DND-41 (cell line): ENCODE data around the gene COL25A1.

Source experiments
- ATAC-seq: fragments of 200-7000 bp; cut with Tn5 transposase; 3 replicates; pipeline ENCODE4 v1.9.1; 2021; ENCODE audit warnings: low read depth; ENCODE audit not compliant: insufficient read depth
- DNase-seq: peaks from one replicate; pipeline ENCODE4 v3.0.0-alpha.2; 2020
- H2AFZ ChIP-seq: 2 replicates; pipeline ENCODE4 v1.6.0; 2012; ENCODE audit warnings: low read depth, low read length
- H3K27ac ChIP-seq: 2 replicates; pipeline ENCODE4 v1.5.1; 2012; ENCODE audit warnings: low read length, inconsistent platforms
- H3K27me3 ChIP-seq: fragments of 200-600 bp; sonication (generic); 2 replicates; pipeline ENCODE4 v1.6.0; 2012; ENCODE audit warnings: low read length, mild to moderate bottlenecking, inconsistent platforms; ENCODE audit not compliant: insufficient read depth, poor library complexity
- H3K36me3 ChIP-seq: 2 replicates; pipeline ENCODE4 v1.5.1; 2012; ENCODE audit warnings: low read length, inconsistent platforms; ENCODE audit not compliant: insufficient read depth
- H3K4me1 ChIP-seq: 2 replicates; pipeline ENCODE4 v1.5.1; 2012; ENCODE audit warnings: mild to moderate bottlenecking, low read length; ENCODE audit not compliant: insufficient read depth
- H3K4me2 ChIP-seq: 2 replicates; pipeline ENCODE4 v1.6.0; 2012; ENCODE audit warnings: mild to moderate bottlenecking, moderate library complexity, low read length, inconsistent platforms; ENCODE audit not compliant: insufficient read depth
- H3K4me3 ChIP-seq, 2 experiments: fragments of 200-600 bp in 1 of 2; shearing (Covaris generic) in 1 of 2; 2 replicates each; pipeline ENCODE4 v1.5.1; 2012 to 2016; ENCODE audit warnings: inconsistent platforms in 2 of 2, low read length in 2 of 2, mild to moderate bottlenecking in 2 of 2, low read depth in 1 of 2, moderate library complexity in 1 of 2
- H3K79me2 ChIP-seq: 2 replicates; pipeline ENCODE4 v1.6.0; 2012; ENCODE audit warnings: low read length, inconsistent platforms; ENCODE audit not compliant: insufficient read depth
- H3K9ac ChIP-seq: 2 replicates; pipeline ENCODE4 v1.6.0; 2012; ENCODE audit warnings: low read depth, mild to moderate bottlenecking, inconsistent platforms, low read length, moderate library complexity
- H3K9me3 ChIP-seq: 2 replicates; pipeline ENCODE4 v1.5.1; 2012; ENCODE audit warnings: low read length, moderate library complexity, mild to moderate bottlenecking, inconsistent platforms; ENCODE audit not compliant: insufficient read depth, severe bottlenecking
- H4K20me1 ChIP-seq: 2 replicates; pipeline ENCODE4 v1.6.0; 2012; ENCODE audit warnings: low read length; ENCODE audit not compliant: insufficient read depth
- EZH2 ChIP-seq: IDR thresholded peaks from 3 replicates; pipeline ENCODE4 v1.6.1; 2012; ENCODE audit warnings: borderline replicate concordance, low read depth, mild to moderate bottlenecking, moderate library complexity, low read length, inconsistent platforms; ENCODE audit not compliant: severe bottlenecking
- TF ChIP-seq, protein P1 (sequence below): IDR thresholded peaks from 2 replicates; pipeline ENCODE4 v1.5.1; 2012; ENCODE audit warnings: borderline replicate concordance, low read length, moderate library complexity, mild to moderate bottlenecking; ENCODE audit not compliant: poor library complexity, severe bottlenecking; ENCODE audit errors: extremely low read depth

Gene COL25A1

DNA sequence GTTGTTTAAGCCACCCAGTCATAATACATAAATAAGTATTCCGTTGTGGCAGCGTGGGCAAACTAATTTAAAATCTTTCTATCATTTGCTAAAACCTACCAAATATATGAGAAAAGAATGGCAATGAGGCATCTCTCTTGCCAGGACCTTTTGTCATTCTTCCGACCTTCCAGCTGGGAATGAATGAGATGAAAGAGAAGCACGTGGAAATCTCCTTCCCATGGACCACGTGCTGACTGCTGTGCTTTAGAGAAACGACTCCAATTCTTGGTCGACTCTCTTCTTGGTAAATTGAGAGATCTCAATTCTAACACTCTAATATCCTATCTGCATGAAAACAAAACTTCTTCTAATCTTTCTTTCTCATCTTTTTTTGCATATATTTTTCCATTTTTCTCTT, 116.5 kb downstream of the COL25A1 start:
- no peak for ATAC-seq
- H4K20me1 ChIP-seq, result no peaks in the 10 kb centered on the region
- H3K4me1 ChIP-seq, result no peaks in the 10 kb centered on the region

DNA sequence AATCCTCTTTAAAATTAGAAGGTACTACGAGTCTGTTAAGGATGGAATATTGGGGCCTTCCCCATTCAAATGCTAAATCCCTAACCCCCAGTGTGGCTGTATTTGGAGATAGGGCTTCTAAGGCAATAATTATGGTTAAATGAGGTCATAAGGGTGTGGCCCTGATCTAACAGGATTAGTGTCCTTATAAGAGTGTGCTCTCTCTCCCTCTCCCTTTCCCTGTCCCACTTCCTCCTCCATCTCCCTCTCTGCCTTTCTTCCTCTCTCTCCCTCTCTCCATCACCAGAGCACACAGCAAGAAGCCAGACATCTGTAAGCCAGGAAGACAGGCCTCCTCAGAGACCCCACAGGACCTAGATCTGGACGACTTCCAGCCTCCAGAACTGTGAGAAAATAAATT, 116.9 kb downstream of the COL25A1 start:
- Histone ChIP-seq H2AFZ (no peak overlapping the region), H3K27ac (no peak overlapping the region), H3K79me2 (no peaks in the 10 kb centered on the region), H3K9me3 (no peaks in the 10 kb centered on the region), H3K36me3 (no peaks in the 10 kb centered on the region), H3K9ac (no peak overlapping the region), H4K20me1 (no peaks in the 10 kb centered on the region), H3K4me2 (no peak overlapping the region), H3K4me3 (no peak overlapping the region), H3K27me3 (no peaks in the 10 kb centered on the region), H3K4me1 (no peaks in the 10 kb centered on the region)
- no peak for DNase-seq
- no peak for ATAC-seq
- TF ChIP-seq, protein P1, sequence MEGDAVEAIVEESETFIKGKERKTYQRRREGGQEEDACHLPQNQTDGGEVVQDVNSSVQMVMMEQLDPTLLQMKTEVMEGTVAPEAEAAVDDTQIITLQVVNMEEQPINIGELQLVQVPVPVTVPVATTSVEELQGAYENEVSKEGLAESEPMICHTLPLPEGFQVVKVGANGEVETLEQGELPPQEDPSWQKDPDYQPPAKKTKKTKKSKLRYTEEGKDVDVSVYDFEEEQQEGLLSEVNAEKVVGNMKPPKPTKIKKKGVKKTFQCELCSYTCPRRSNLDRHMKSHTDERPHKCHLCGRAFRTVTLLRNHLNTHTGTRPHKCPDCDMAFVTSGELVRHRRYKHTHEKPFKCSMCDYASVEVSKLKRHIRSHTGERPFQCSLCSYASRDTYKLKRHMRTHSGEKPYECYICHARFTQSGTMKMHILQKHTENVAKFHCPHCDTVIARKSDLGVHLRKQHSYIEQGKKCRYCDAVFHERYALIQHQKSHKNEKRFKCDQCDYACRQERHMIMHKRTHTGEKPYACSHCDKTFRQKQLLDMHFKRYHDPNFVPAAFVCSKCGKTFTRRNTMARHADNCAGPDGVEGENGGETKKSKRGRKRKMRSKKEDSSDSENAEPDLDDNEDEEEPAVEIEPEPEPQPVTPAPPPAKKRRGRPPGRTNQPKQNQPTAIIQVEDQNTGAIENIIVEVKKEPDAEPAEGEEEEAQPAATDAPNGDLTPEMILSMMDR, result no peak
- TF ChIP-seq EZH2, result no peak

More for the DNA sequence above, 116.5 kb downstream of the COL25A1 start:
- H3K27me3 ChIP-seq, result no peaks in the 10 kb centered on the region
- no peak overlapping the region for H3K4me3 ChIP-seq
- no peaks in the 10 kb centered on the region for H3K9me3 ChIP-seq
- H2AFZ ChIP-seq, result no peak overlapping the region
- H3K9ac ChIP-seq, result no peak overlapping the region
- TF ChIP-seq, protein P1, result no peak
- no peak for TF ChIP-seq EZH2
- no peaks in the 10 kb centered on the region for H3K36me3 ChIP-seq
- H3K79me2 ChIP-seq, result no peaks in the 10 kb centered on the region
- no peak overlapping the region for H3K27ac ChIP-seq
- no peak overlapping the region for H3K4me2 ChIP-seq
- no peak for DNase-seq

DNA sequence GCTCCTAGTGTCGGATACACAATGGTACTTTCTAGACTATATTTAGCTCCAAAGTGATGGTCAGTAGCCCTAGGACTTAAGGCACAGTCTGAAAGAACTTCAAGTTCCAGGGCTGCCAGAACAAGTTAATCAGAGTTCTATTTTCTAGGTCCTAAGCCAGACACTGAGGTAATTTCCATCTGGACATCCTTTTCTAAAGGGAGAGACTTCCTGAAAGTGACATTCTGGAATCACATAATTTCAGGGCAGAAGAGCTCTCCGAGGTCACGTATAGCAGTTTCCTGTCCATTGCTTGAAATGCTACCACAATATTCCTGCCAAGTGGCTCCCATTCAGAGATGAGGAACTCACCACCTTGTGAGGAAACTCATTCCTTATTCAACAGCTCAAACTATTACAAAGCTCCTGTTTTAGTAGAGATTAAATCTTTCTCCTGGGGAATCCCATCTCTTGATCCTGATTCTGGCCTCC, 117.9 kb downstream of the COL25A1 start:
- H3K27ac ChIP-seq, result no peak overlapping the region
- H3K9ac ChIP-seq, result no peak overlapping the region
- DNase-seq, result no peak
- no peak overlapping the region for H3K4me2 ChIP-seq
- H3K79me2 ChIP-seq, result no peaks in the 10 kb centered on the region
- no peaks in the 10 kb centered on the region for H3K27me3 ChIP-seq
- no peak overlapping the region for H3K4me3 ChIP-seq
- no peak for ATAC-seq
- no peaks in the 10 kb centered on the region for H4K20me1 ChIP-seq
- TF ChIP-seq, protein P1, result no peak
- no peak for TF ChIP-seq EZH2
- no peaks in the 10 kb centered on the region for H3K4me1 ChIP-seq
- no peaks in the 10 kb centered on the region for H3K36me3 ChIP-seq
- no peaks in the 10 kb centered on the region for H3K9me3 ChIP-seq
- H2AFZ ChIP-seq, result no peak overlapping the region
